Tibial nerve (tissue), 4 donors: ENCODE data around the gene ROR1.

Experiments used
- CTCF ChIP-seq, 5 experiments: fragments of 200-600 bp in 3 of 5; fragments of 450-650 bp in 2 of 5; sonication (generic) in 3 of 5; IDR thresholded peaks; one replicate each; pipeline ENCODE4 v1.5.1; 2016 to 2019; ENCODE audit warnings: antibody characterized with exemption in 5 of 5, mild to moderate bottlenecking in 3 of 5, moderate library complexity in 2 of 5
- EP300 ChIP-seq, 2 donors: sonication (generic); formaldehyde crosslinking; IDR thresholded peaks; one replicate each; pipeline ENCODE4 v1.6.1; 2017; ENCODE audit warnings: antibody characterized with exemption in 2 of 2, mild to moderate bottlenecking in 1 of 2
- POLR2A ChIP-seq, 2 donors: fragments of 450-650 bp; IDR thresholded peaks; one replicate each; pipeline ENCODE4 v1.6.1; 2017; ENCODE audit warnings: antibody characterized with exemption in 2 of 2, mild to moderate bottlenecking in 2 of 2, moderate library complexity in 2 of 2

GRCh38 chr1:64203420-64203819 lies 429.6 kb downstream of the ROR1 start, which contains the start of gene UBE2U:
- TF ChIP-seq CTCF (IDR thresholded peaks at IDR 0.05) (no peak), EP300 (IDR thresholded peaks at IDR 0.05) (no peak), POLR2A (IDR thresholded peaks at IDR 0.05) (no peak)
